Pancreas (tissue), 10 donors: ENCODE measurements around the gene NUP93. TPM values are rescaled to one million over a fixed set of nuclear protein-coding genes. Genes with fewer than 3 reads are reported as not detected.

Experiments
- ATAC-seq, 4 donors: fragments of 200-7000 bp; cut with Tn5 transposase; one replicate each; pipeline versions ENCODE4 v1.8.0 to v1.9.1; 2020; ENCODE audit warnings: mild to moderate bottlenecking in 4 of 4, moderate library complexity in 4 of 4
- DNase-seq, 6 donors: peaks; one replicate each; pipeline ENCODE4 v3.0.0-alpha.2; 2020
- FAIRE-seq: peaks from 2 replicates; lab custom pipeline; 2012; peaks lifted over from hg19 to GRCh38; lab: Jason Lieb, UNC
- H3K27ac ChIP-seq, 4 donors: fragments of 200-600 bp; sonication (generic); 1 replicate in 3 of 4; 2 replicates in 1 of 4; pipeline versions ENCODE4 v1.5.0 to v1.8.0; 2020
- H3K27me3 ChIP-seq, 4 donors: fragments of 200-600 bp; one replicate each; pipeline ENCODE4 v1.8.0; 2021
- H3K36me3 ChIP-seq, 3 donors: fragments of 200-600 bp; sonication (generic) in 1 of 3; one replicate each; pipeline versions ENCODE4 v1.5.0 to v1.8.0; 2020 to 2021
- H3K4me1 ChIP-seq, 3 donors: fragments of 200-600 bp; one replicate each; pipeline ENCODE4 v1.8.0; 2021
- H3K4me3 ChIP-seq, 4 donors: fragments of 200-600 bp; sonication (generic) in 2 of 4; one replicate each; pipeline versions ENCODE4 v1.5.0 to v1.8.0; 2020 to 2021
- H3K9me3 ChIP-seq, 4 donors: fragments of 200-600 bp; one replicate each; pipeline ENCODE4 v1.8.0; 2021
- WGBS, 2 donors: extraction: QIAGEN DNeasy Blood & Tissue Kit; methylation state at CpG; one replicate each; pipeline ENCODE4 v1.1.7; 2013; 5-methylcytosine and 5-hydroxymethylcytosine counted together
- intact Hi-C, 3 donors: fragments of 100-400 bp; cut with DNase I; formaldehyde crosslinking; loops; one replicate each; pipeline versions ENCODE4 v1.11.1 to v1.14.2; 2022
- polyA plus RNA-seq, 2 donors: library from polyadenylated mRNA; stranded (reverse); fragments of 200-250 nt; gene quantifications; one replicate each; pipeline ENCODE4 v1.2.3, GENCODE V29; 2013
- total RNA-seq, 6 donors: library from RNA; stranded (reverse); fragmentation: NEBNext Ultra II Directional in 4 of 6; extraction: Animal tissue kit (Norgen Biotek cat#: 25700) in 4 of 6; gene quantifications; one replicate each; pipeline versions ENCODE4 v1.2.1 to v1.2.4, GENCODE V29; 2021 to 2023
- TF ChIP-seq, protein P1 (sequence below), 4 donors: fragments of 200-600 bp; sonication (generic) in 3 of 4; IDR thresholded peaks; one replicate each; pipeline versions ENCODE4 v1.5.0 to v1.8.0; 2021; ENCODE audit warnings: antibody characterized with exemption in 4 of 4
- donor health status: healthy with polysubstance abuse.
- donor health status: DM: no; HTN: no; CAD: no; lungs with moderate emphysema.
- donor health status: DM: no; HTN: no; CAD: no.
- donor health status: control.
- donor health status: control.
- donor health status: Bipolar disorder and iron deficiency.
- donor health status: DM: yes; HTN: yes; CAD: no.
- donor health status: DM: no; HTN: no; CAD: no.
- donor health status: DM: no; HTN: no; CAD: no.
- donor health status: DM: yes; HTN: yes; CAD: no.

The NUP93 gene
- total and polyA plus RNA-seq, 8 donors = 13.1 to 31.4 (median 21.2) TPM

GRCh38 chr16:56732366-56732765, 2.4 kb downstream of the NUP93 start:
- 73 to 85% methylated on average over 2 of the region's 2 CpGs for WGBS, 2 donors
- Histone ChIP-seq H3K27me3 (no peaks in the 10 kb centered on the region), H3K36me3 (no peaks in the 10 kb centered on the region), H3K4me3 (no peak overlapping the region), H3K27ac (no peak overlapping the region), H3K9me3 (no peaks in the 10 kb centered on the region), H3K4me1 (peaks cover 5 to 19% (median 8%) of the 10 kb centered on the region in 3 donors)
- intact Hi-C loops = no loop called here
- FAIRE-seq (no peak), DNase-seq (no peak), ATAC-seq (no peak)
- TF ChIP-seq, protein P1, sequence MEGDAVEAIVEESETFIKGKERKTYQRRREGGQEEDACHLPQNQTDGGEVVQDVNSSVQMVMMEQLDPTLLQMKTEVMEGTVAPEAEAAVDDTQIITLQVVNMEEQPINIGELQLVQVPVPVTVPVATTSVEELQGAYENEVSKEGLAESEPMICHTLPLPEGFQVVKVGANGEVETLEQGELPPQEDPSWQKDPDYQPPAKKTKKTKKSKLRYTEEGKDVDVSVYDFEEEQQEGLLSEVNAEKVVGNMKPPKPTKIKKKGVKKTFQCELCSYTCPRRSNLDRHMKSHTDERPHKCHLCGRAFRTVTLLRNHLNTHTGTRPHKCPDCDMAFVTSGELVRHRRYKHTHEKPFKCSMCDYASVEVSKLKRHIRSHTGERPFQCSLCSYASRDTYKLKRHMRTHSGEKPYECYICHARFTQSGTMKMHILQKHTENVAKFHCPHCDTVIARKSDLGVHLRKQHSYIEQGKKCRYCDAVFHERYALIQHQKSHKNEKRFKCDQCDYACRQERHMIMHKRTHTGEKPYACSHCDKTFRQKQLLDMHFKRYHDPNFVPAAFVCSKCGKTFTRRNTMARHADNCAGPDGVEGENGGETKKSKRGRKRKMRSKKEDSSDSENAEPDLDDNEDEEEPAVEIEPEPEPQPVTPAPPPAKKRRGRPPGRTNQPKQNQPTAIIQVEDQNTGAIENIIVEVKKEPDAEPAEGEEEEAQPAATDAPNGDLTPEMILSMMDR (IDR thresholded peaks at IDR 0.05) = no peak

- WGBS, 2 donors = 95 to 96% methylated on average over 1 of the region's 1 CpG
- FAIRE-seq = no peak
- DNase-seq = no peak
- Histone ChIP-seq H3K27me3 (no peaks in the 10 kb centered on the region), H3K4me3 (no peak overlapping the region), H3K9me3 (no peaks in the 10 kb centered on the region), H3K36me3 (no peaks in the 10 kb centered on the region), H3K4me1 (peaks cover 5 to 21% (median 8%) of the 10 kb centered on the region in 3 donors), H3K27ac (no peak overlapping the region)
- TF ChIP-seq, protein P1 (IDR thresholded peaks at IDR 0.05) = no peak
- no peak for ATAC-seq
- intact Hi-C loops = no loop called here
These were observed 2.9 kb downstream of the NUP93 start for GRCh38 chr16:56732832-56733231.

DNA sequence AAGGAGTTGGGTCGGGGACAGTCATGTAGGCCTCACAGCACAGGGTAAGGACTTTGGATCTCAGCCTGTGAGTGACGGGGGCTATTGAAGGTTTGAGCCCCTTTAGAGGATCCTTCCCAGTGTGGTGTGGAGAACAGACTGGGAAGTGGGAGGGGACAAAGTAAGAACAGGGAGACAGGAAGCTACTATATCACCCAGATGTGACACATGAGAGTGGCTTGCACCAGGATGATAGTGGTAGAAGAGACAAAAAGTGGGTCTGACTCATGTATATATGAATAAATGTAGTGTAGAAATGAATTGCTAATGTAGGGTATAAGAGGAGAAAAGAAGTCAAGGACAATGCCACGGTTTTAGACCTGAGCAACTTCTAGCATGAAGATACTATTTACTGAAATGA, 4.5 kb downstream of the NUP93 start:
- FAIRE-seq = no peak
- no peaks in the 10 kb centered on the region for H3K9me3 ChIP-seq

DNA sequence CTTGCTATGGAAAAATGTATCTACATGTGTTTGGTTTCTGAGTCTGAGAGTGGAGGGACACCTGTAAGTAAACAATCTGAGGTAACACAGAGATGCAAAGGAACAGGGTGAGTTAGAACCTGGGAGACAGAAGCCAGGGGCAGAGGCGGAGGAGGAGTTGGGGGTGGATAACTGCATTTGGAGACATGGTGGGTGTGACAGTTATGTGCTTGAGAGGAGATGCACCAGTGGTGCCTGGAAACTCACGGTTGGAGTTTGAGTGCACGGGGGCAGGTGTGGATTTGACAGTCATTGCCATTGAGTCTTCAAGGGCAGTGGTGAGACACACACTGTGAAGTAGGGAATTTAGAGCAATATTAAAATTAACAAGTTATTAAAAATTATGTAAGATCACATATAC, 6.5 kb downstream of the NUP93 start:
- FAIRE-seq = no peak
- H3K27me3 ChIP-seq = no peaks in the 10 kb centered on the region
- no peak overlapping the region for H3K27ac ChIP-seq
- H3K4me1 ChIP-seq = peaks cover 6 to 12% (median 6%) of the 10 kb centered on the region in 3 donors
- TF ChIP-seq, protein P1 (IDR thresholded peaks at IDR 0.05) = no peak
- no peak for ATAC-seq
- 90 to 93% methylated on average over 3 of the region's 3 CpGs for WGBS, 2 donors
- no peak for DNase-seq
- intact Hi-C loops = no loop called here
- H3K4me3 ChIP-seq = no peak overlapping the region
- H3K36me3 ChIP-seq = no peaks in the 10 kb centered on the region
- no peaks in the 10 kb centered on the region for H3K9me3 ChIP-seq

More for the DNA sequence above, 4.5 kb downstream of the NUP93 start:
- ATAC-seq (no peak), DNase-seq (no peak)
- Histone ChIP-seq H3K4me3 (no peak overlapping the region), H3K27ac (no peak overlapping the region), H3K36me3 (no peaks in the 10 kb centered on the region), H3K27me3 (no peaks in the 10 kb centered on the region), H3K4me1 (peaks cover 5 to 15% (median 8%) of the 10 kb centered on the region in 3 donors)
- WGBS, 2 donors = 92 to 93% methylated on average over 3 of the region's 3 CpGs
- intact Hi-C loops = no loop called here
- TF ChIP-seq, protein P1 (IDR thresholded peaks at IDR 0.05) = no peak

GRCh38 chr16:56737539-56737938, 7.6 kb downstream of the NUP93 start:
- no peaks in the 10 kb centered on the region for H3K9me3 ChIP-seq
- H3K4me3 ChIP-seq = no peak overlapping the region
- TF ChIP-seq, protein P1 (IDR thresholded peaks at IDR 0.05) = no peak
- H3K27me3 ChIP-seq = no peaks in the 10 kb centered on the region
- DNase-seq (no peak), ATAC-seq (no peak), FAIRE-seq (no peak)
- peaks cover 13 to 23% (median 17%) of the 10 kb centered on the region in 3 donors for H3K4me1 ChIP-seq
- no peaks in the 10 kb centered on the region for H3K36me3 ChIP-seq
- H3K27ac ChIP-seq = no peak overlapping the region
- intact Hi-C loops = no loop called here
- 89 to 96% methylated on average over 2 of the region's 2 CpGs for WGBS, 2 donors
